Small intestine (tissue), 7 donors: ENCODE data around the gene INO80E. TPM values are rescaled to one million over a fixed set of nuclear protein-coding genes. Genes with fewer than 3 reads are reported as not detected.

Experiments used
- DNase-seq, 2 donors: peaks; one replicate each; pipeline versions ENCODE4 v3.0.0 to v3.0.0-alpha.2; 2013
- FAIRE-seq: peaks from 2 replicates; lab custom pipeline; 2012; peaks lifted over from hg19 to GRCh38; lab: Jason Lieb, UNC
- H3K27ac ChIP-seq, 3 donors: one replicate each; pipeline ENCODE4 v1.5.1; 2013; ENCODE audit warnings: low read length in 2 of 3, mild to moderate bottlenecking in 2 of 3, control low read depth in 1 of 3, inconsistent platforms in 1 of 3, low read depth in 1 of 3, moderate library complexity in 1 of 3
- H3K27me3 ChIP-seq, 3 donors: one replicate each; pipeline ENCODE4 v1.6.1; 2013; ENCODE audit warnings: low read length in 3 of 3, inconsistent platforms in 1 of 3; ENCODE audit not compliant: control insufficient read depth in 3 of 3, insufficient read depth in 3 of 3
- H3K36me3 ChIP-seq, 3 donors: one replicate each; pipeline ENCODE4 v1.6.1; 2013; ENCODE audit warnings: low read length in 3 of 3, inconsistent platforms in 1 of 3, low read depth in 1 of 3, mild to moderate bottlenecking in 1 of 3, moderate library complexity in 1 of 3; ENCODE audit not compliant: control insufficient read depth in 3 of 3, insufficient read depth in 2 of 3
- H3K4me1 ChIP-seq, 3 donors: one replicate each; pipeline ENCODE4 v1.6.1; 2013; ENCODE audit warnings: low read length in 2 of 3, inconsistent platforms in 1 of 3, low read depth in 1 of 3, mild to moderate bottlenecking in 1 of 3, moderate library complexity in 1 of 3; ENCODE audit not compliant: control insufficient read depth in 3 of 3, insufficient read depth in 2 of 3
- H3K4me3 ChIP-seq, 3 donors: one replicate each; pipeline ENCODE4 v1.5.1; 2013; ENCODE audit warnings: low read length in 3 of 3, control low read depth in 1 of 3, inconsistent platforms in 1 of 3, low read depth in 1 of 3, mild to moderate bottlenecking in 1 of 3, moderate library complexity in 1 of 3
- H3K9me3 ChIP-seq, 2 donors: one replicate each; pipeline ENCODE4 v1.6.1; 2013; ENCODE audit warnings: low read depth in 1 of 2, low read length in 1 of 2; ENCODE audit not compliant: control insufficient read depth in 2 of 2, insufficient read depth in 1 of 2
- WGBS, 3 donors: extraction: QIAGEN DNeasy Blood & Tissue Kit; methylation state at CpG; one replicate each; pipeline ENCODE4 v1.1.7; 2013; 5-methylcytosine and 5-hydroxymethylcytosine counted together
- polyA plus RNA-seq, 4 donors: library from polyadenylated mRNA; stranded (reverse) in 3 of 4; unstranded in 1 of 4; fragments of 200-250 nt in 3 of 4; fragments of 120-200 nt in 1 of 4; gene quantifications; one replicate each; pipeline versions ENCODE4 v1.2.1 to v1.2.3, GENCODE V29; 2013
- donor health status: healthy with polysubstance abuse.
- donor health status: control.
- donor health status: control.
- donor health status: Bipolar disorder and iron deficiency.
- donor health status: healthy.

Gene INO80E
- polyA plus RNA-seq, 4 donors, result 49.2 to 80.4 (median 55.9) TPM

DNA sequence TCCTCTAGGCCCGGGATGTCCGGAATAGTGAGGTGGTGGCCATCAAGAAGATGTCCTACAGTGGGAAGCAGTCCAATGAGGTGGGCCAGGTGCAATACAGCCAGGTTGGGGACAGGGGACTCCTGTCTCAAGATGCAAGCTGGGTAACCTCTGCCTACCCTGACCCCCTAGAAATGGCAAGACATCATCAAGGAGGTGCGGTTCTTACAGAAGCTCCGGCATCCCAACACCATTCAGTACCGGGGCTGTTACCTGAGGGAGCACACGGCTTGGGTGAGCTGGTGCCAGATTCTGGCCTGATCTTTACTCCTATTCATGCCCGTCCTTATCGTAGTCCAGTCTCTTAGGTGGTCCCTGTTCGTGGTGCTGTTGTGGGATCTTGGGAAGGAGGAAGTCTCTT, 18.0 kb upstream of the INO80E start:
- no peak for DNase-seq
- no peaks in the 10 kb centered on the region for H3K27me3 ChIP-seq
- peaks cover 0 to 24% (median 12%) of the 10 kb centered on the region in 3 donors for H3K4me1 ChIP-seq
- H3K4me3 ChIP-seq, result no peak overlapping the region
- peaks cover 15 to 53% (median 28%) of the 10 kb centered on the region in 3 donors for H3K36me3 ChIP-seq
- 93 to 95% (median 94%) methylated on average over 9 of the region's 9 CpGs for WGBS, 3 donors
- peak overlapping the region in 1 of 3 donors; percentile 8 for H3K27ac ChIP-seq
- H3K9me3 ChIP-seq, result peaks cover 0 to 3% of the 10 kb centered on the region in 2 donors
- FAIRE-seq, result no peak

DNA sequence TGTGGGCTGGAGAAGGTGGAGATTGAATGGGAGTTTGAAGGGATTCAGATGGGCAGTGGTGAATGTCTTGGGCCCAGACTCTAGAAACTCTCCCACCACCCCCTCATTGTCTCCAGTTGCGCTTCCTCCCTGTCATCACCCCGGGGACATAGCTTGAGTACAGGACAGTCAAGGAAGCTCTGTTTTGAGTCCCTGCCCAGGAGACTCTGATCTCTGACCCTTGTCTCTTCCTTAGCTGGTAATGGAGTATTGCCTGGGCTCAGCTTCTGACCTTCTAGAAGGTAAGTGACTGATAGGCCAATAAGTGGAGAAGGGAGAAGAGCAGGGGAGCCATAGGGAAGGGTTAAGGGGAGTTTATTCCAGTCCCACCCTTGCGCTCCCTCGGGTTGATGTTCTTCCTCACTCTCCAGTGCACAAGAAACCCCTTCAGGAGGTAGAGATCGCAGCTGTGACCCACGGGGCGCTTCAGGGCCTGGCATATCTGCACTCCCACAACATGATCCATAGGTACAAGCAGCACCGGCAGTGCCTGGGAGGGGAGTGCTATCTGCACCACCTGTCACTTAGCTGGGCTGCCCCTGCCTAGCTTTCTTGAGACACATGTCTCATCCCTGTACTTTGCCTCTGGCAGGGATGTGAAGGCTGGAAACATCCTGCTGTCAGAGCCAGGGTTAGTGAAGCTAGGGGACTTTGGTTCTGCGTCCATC, 17.3 kb upstream of the INO80E start:
- no peaks in the 10 kb centered on the region for H3K27me3 ChIP-seq
- peaks cover 21 to 60% (median 34%) of the 10 kb centered on the region in 3 donors for H3K36me3 ChIP-seq
- H3K27ac ChIP-seq, result peak overlapping the region in 1 of 3 donors; percentile 8
- no peak for FAIRE-seq
- no peak overlapping the region for H3K4me3 ChIP-seq
- H3K9me3 ChIP-seq, result no peaks in the 10 kb centered on the region
- 89 to 92% (median 90%) methylated on average over 9 of the region's 9 CpGs for WGBS, 3 donors
- peaks cover 0 to 24% (median 12%) of the 10 kb centered on the region in 3 donors for H3K4me1 ChIP-seq
- DNase-seq, result peak in 1 of 2 donors; percentile 64

DNA sequence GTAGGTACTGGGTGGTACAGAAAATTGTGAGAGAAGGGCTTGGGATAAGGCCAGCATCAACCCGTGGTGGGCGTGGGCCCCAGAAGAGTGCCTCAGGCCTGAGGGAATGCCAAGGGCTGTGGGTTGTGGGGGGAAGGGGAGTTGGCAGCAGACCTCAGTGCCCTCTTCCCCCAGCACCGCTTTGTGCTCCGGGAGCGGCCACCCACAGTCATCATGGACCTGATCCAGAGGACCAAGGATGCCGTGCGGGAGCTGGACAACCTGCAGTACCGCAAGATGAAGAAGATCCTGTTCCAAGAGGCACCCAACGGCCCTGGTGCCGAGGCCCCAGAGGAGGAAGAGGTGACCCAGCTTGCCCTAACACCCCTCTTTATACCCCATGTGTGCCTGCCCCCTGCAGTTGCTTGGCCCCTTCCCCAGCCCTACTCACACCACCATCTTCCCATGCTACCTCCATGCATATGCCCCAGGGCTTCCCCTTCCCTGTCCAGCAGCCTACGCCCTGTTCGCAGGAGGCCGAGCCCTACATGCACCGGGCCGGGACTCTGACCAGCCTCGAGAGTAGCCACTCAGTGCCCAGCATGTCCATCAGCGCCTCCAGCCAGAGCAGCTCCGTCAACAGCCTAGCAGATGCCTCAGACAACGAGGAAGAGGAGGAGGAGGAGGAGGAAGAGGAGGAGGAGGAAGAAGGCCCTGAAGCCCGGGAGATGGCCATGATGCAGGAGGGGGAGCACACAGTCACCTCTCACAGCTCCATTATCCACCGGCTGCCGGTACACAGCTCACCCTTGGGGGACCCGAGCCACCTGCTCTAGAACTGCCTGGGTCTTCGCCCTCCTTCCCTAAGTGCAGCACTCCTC, 13.3 kb upstream of the INO80E start:
- H3K4me3 ChIP-seq, result no peak overlapping the region
- no peak overlapping the region for H3K27ac ChIP-seq
- FAIRE-seq (no peak), DNase-seq (no peak)
- 91 to 94% (median 92%) methylated on average over 20 to 24 of the region's 24 CpGs for WGBS, 3 donors
- peaks cover 32 to 91% (median 54%) of the 10 kb centered on the region in 3 donors for H3K36me3 ChIP-seq
- no peaks in the 10 kb centered on the region for H3K27me3 ChIP-seq
- H3K4me1 ChIP-seq, result no peaks in the 10 kb centered on the region
- H3K9me3 ChIP-seq, result no peaks in the 10 kb centered on the region

DNA sequence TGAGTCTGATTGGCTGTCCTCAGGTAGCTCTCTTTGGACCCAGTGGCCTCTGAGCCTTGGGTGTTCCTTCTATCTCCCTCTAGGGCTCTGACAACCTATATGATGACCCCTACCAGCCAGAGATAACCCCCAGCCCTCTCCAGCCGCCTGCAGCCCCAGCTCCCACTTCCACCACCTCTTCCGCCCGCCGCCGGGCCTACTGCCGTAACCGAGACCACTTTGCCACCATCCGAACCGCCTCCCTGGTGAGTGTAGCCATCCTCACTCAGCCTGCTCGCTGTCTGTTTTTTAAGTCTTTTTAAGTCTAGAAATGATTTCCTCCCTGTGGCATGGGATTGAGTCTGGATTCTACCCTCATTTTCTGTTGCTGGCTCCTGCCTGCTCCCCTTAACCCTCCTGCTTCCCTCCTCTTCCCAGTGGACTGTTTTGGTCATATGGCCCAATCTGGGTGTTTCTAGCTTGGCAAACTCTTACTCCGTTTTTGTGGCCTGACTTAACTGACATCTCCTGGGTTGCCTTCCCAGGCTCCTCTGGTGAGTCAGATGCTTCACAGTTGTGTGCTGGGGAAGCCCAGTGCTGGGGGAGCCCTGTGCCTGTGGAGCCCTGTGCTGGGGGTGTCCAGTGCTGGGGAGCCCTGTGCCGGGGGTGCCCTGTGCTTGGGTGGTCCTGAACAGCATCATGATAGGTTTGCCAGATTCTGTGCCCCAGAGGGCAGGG, 12.5 kb upstream of the INO80E start:
- Histone ChIP-seq H3K4me3 (no peak overlapping the region), H3K27ac (no peak overlapping the region), H3K9me3 (no peaks in the 10 kb centered on the region), H3K27me3 (no peaks in the 10 kb centered on the region), H3K36me3 (peaks cover 32 to 91% (median 54%) of the 10 kb centered on the region in 3 donors), H3K4me1 (no peaks in the 10 kb centered on the region)
- WGBS, 3 donors, result 92 to 95% (median 92%) methylated on average over 12 of the region's 12 CpGs
- DNase-seq, result no peak
- FAIRE-seq, result no peak

DNA sequence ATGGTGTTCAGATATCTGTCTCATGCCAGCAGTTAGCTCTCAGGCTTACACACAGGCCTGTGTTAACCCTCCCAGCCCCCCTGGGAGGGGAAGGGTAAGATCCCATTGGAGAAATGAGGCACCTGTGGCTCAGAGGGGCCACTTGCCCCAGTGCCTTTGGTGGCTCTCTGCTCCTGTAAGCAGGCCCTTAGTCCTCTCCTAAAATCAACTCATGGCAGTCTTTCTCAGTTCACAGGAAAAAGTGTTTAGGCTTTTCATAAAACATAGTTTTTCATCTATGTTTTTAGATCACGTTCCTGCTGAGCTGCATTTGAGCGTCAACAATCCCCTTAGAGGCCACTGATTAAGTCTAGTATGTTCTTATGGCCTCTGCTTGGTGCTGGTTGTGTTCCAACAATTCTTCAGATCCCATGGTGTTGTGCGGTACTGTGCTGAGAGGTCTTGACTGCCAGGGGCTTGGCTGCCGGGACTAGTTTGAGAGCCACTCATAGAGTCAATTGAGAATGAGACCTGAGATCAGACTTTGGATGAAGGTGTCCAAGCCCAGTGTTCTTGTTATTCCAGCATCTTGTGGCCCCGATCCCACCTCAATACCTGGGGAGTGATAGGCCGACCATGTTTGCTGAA, 11.8 kb upstream of the INO80E start:
- 85 to 95% (median 90%) methylated on average over 6 of the region's 6 CpGs for WGBS, 3 donors
- no peak overlapping the region for H3K4me3 ChIP-seq
- H3K4me1 ChIP-seq, result no peaks in the 10 kb centered on the region
- FAIRE-seq (no peak), DNase-seq (no peak)
- H3K9me3 ChIP-seq, result no peaks in the 10 kb centered on the region
- H3K27me3 ChIP-seq, result no peaks in the 10 kb centered on the region
- H3K27ac ChIP-seq, result no peak overlapping the region
- H3K36me3 ChIP-seq, result peaks cover 30 to 91% (median 56%) of the 10 kb centered on the region in 3 donors

DNA sequence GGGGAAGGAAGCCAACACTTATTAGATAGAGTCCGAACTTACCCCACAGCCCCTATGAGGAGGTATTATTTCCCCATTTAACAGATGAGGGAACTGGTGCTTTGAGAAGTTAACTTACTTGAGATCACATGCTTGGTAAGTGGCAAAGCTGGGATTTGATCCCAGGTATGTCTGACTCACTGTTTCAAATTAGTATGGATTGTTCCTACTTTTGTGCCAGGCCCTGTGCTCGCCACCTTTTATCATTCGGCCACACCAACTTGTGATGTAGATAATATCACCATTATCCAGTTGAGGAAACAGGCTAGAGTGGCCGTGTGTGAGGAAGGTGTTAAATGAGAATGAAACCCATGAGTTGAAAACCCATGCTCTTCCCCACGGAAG, 11.3 kb upstream of the INO80E start:
- DNase-seq (no peak), FAIRE-seq (no peak)
- 89 to 94% (median 94%) methylated on average over 5 of the region's 5 CpGs for WGBS, 3 donors
- H3K27me3 ChIP-seq, result no peaks in the 10 kb centered on the region
- no peak overlapping the region for H3K27ac ChIP-seq
- peaks cover 30 to 92% (median 52%) of the 10 kb centered on the region in 3 donors for H3K36me3 ChIP-seq
- no peaks in the 10 kb centered on the region for H3K9me3 ChIP-seq
- H3K4me1 ChIP-seq, result no peaks in the 10 kb centered on the region
- no peak overlapping the region for H3K4me3 ChIP-seq

DNA sequence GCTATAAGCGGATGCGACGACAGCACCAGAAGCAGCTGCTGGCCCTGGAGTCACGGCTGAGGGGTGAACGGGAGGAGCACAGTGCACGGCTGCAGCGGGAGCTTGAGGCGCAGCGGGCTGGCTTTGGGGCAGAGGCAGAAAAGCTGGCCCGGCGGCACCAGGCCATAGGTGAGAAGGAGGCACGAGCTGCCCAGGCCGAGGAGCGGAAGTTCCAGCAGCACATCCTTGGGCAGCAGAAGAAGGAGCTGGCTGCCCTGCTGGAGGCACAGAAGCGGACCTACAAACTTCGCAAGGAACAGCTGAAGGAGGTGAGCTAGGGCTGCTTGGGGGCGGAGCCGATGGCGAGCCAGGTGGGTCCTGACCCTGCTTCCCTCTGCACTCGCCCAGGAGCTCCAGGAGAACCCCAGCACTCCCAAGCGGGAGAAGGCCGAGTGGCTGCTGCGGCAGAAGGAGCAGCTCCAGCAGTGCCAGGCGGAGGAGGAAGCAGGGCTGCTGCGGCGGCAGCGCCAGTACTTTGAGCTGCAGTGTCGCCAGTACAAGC, 10.7 kb upstream of the INO80E start:
- Histone ChIP-seq H3K27ac (no peak overlapping the region), H3K36me3 (peaks cover 30 to 86% (median 50%) of the 10 kb centered on the region in 3 donors), H3K4me1 (no peaks in the 10 kb centered on the region), H3K9me3 (no peaks in the 10 kb centered on the region), H3K4me3 (no peak overlapping the region), H3K27me3 (no peaks in the 10 kb centered on the region)
- no peak for FAIRE-seq
- 94 to 98% (median 94%) methylated on average over 27 to 28 of the region's 28 CpGs for WGBS, 3 donors
- DNase-seq, result no peak
